HepG2 (cell line): ENCODE results near the gene QRICH2. TPM values are rescaled to one million over a fixed set of nuclear protein-coding genes. Genes with fewer than 3 reads are reported as not detected.

Experiments used
- HNF4G ChIP-seq, 2 experiments: sonication (generic) in 1 of 2; formaldehyde crosslinking in 1 of 2; IDR thresholded peaks; 2 replicates each; pipeline versions ENCODE4 v1.4.0 to v1.6.1; 2011 to 2020; ENCODE audit warnings: borderline replicate concordance in 2 of 2, low read depth in 2 of 2, mild to moderate bottlenecking in 2 of 2, low read length in 1 of 2, missing genetic modification reagents in 1 of 2, moderate library complexity in 1 of 2
- MED8 ChIP-seq: sonication (generic); formaldehyde crosslinking; IDR thresholded peaks from 2 replicates; pipeline ENCODE4 v1.8.1; 2023; ENCODE audit warnings: mild to moderate bottlenecking, missing genetic modification reagents; ENCODE audit not compliant: insufficient replicate concordance
- NFE2 ChIP-seq: sonication (generic); formaldehyde crosslinking; IDR thresholded peaks from 2 replicates; pipeline ENCODE4 v1.4.0; 2020; ENCODE audit warnings: missing genetic modification reagents
- NR3C1 ChIP-seq: sonication (generic); formaldehyde crosslinking; IDR thresholded peaks from 2 replicates; pipeline ENCODE4 v1.4.0; 2020; ENCODE audit warnings: missing genetic modification reagents
- ONECUT2 ChIP-seq: sonication (generic); formaldehyde crosslinking; IDR thresholded peaks from 2 replicates; pipeline ENCODE4 v1.4.0; 2020; ENCODE audit warnings: missing genetic modification reagents
- STAT5B ChIP-seq: sonication (generic); formaldehyde crosslinking; IDR thresholded peaks from 2 replicates; pipeline ENCODE4 v1.4.0; 2020; ENCODE audit warnings: missing genetic modification reagents
- ZNF263 ChIP-seq: sonication (generic); formaldehyde crosslinking; IDR thresholded peaks from 2 replicates; pipeline ENCODE4 v1.4.0; 2020; ENCODE audit warnings: missing genetic modification reagents
- ZNF337 ChIP-seq: sonication (generic); formaldehyde crosslinking; IDR thresholded peaks from 2 replicates; pipeline ENCODE4 v1.5.1; 2020; ENCODE audit warnings: missing genetic modification reagents, low read depth, mild to moderate bottlenecking, borderline replicate concordance
- ZNF468 ChIP-seq: sonication (generic); formaldehyde crosslinking; IDR thresholded peaks from 2 replicates; pipeline ENCODE4 v1.8.0; 2022; ENCODE audit warnings: mild to moderate bottlenecking, moderate library complexity, missing genetic modification reagents
- ZNF709 ChIP-seq: sonication (generic); formaldehyde crosslinking; IDR thresholded peaks from 2 replicates; pipeline ENCODE4 v1.5.0; 2020; ENCODE audit warnings: mild to moderate bottlenecking, missing genetic modification reagents
- ZNF891 ChIP-seq: sonication (generic); formaldehyde crosslinking; IDR thresholded peaks from 2 replicates; pipeline ENCODE4 v1.5.0; 2020; ENCODE audit warnings: mild to moderate bottlenecking, missing genetic modification reagents
- ZSCAN31 ChIP-seq: sonication (generic); formaldehyde crosslinking; IDR thresholded peaks from 2 replicates; pipeline ENCODE4 v1.5.0; 2020; ENCODE audit warnings: low read depth, mild to moderate bottlenecking, missing genetic modification reagents
- polyA plus RNA-seq, 8 experiments: library from polyadenylated mRNA; depleted of rRNA in 3 of 8; stranded (reverse) in 7 of 8; unstranded in 1 of 8; fragments of >200 nt; fragmentation: Illumina TruSeq in 4 of 8; extraction: Trizol in 4 of 8; gene quantifications; 2 replicates each; pipeline versions ENCODE4 v1.2.1 to v1.2.3, GENCODE V29; 2011 to 2016; ENCODE audit warnings: low read depth in 4 of 8, missing spikeins in 1 of 8, mixed read lengths in 1 of 8; ENCODE audit not compliant: insufficient read depth in 1 of 8
- total RNA-seq, 5 experiments: library from RNA; depleted of rRNA; stranded (reverse); fragments of >200 nt; fragmentation: Illumina TruSeq; extraction: Trizol; gene quantifications; 2 replicates each; pipeline ENCODE4 v1.2.3, GENCODE V29; 2016; ENCODE audit warnings: low read depth in 1 of 5
- TF ChIP-seq, protein P1 (sequence below): sonication (generic); formaldehyde crosslinking; IDR thresholded peaks from 2 replicates; pipeline ENCODE4 v1.5.0; 2020; ENCODE audit warnings: missing genetic modification reagents
- TF ChIP-seq, protein P2 (sequence below): sonication (generic); formaldehyde crosslinking; IDR thresholded peaks from 2 replicates; pipeline ENCODE4 v1.4.0; 2020; ENCODE audit warnings: missing genetic modification reagents; ENCODE audit errors: not compliant biosample characterization
- TF ChIP-seq, protein P3 (sequence below): sonication (generic); formaldehyde crosslinking; IDR thresholded peaks from 2 replicates; pipeline ENCODE4 v1.4.0; 2020; ENCODE audit warnings: missing genetic modification reagents
- TF ChIP-seq, protein P4 (sequence below): sonication (generic); formaldehyde crosslinking; IDR thresholded peaks from 2 replicates; pipeline ENCODE4 v1.4.0; 2020; ENCODE audit warnings: low read depth, mild to moderate bottlenecking, missing genetic modification reagents
- TF ChIP-seq, protein P5 (sequence below): fragments of 450-650 bp; IDR thresholded peaks from 2 replicates; pipeline ENCODE4 v1.6.1; 2016
- TF ChIP-seq, protein P6 (sequence below): sonication (generic); formaldehyde crosslinking; IDR thresholded peaks from 2 replicates; pipeline ENCODE4 v1.4.0; 2020; ENCODE audit warnings: missing genetic modification reagents, mild to moderate bottlenecking, borderline replicate concordance

QRICH2 gene
- total and polyA plus RNA-seq, 2 of the 13 experiments (the other 11 are each of a cell fraction or from before 2014, with no cell fraction given) = 3.7 to 5.7 TPM

DNA sequence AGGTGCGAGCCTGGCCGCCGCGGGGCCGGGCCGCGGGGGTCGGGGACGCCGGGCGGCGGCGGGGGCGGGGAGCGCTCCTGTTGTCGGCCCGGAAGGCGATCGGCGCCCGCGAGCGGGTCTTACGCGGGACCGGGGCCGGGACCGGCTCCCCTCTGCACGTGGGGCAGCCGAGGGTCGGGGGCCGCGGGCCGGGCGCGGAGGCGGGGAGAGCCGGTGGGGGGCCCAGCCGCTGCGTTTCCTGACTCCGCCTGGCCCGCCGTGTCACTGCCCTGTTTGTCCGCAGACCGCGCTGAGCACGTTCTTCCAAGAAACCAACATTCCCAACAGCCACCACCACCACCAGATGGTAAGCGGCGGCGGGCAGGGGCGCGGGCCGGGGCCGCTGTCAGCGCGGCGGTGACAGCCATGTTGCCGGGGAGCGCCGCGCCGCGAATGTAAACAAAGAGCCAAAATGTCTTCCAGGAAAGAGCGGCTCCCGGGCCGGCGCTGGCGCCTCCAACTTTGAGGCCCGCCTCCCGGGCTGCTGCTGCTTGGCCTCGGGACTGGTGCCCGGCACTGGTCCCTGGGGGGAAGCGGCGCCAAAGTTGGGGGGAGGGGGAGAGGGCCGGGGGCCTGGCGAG, 42.3 kb downstream of the QRICH2 start (continued):
- TF ChIP-seq, protein P1, sequence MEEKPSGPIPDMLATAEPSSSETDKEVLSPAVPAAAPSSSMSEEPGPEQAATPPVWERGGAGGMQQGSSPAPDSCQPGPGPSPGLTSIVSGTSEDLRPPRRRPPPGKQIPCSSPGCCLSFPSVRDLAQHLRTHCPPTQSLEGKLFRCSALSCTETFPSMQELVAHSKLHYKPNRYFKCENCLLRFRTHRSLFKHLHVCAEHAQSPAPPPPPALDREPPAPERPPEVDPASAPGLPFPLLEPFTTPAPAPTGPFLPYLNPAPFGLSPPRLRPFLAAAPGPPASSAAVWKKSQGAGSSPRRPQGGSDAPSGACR (CRISPR knock-in tag) = no peak
- 0 out of 2 replicates have a peak, but pooled peaks have one; percentile 18 for TF ChIP-seq ZSCAN31 (CRISPR knock-in tag)
- TF ChIP-seq NFE2 (CRISPR knock-in tag) = no peak
- TF ChIP-seq, protein P2, sequence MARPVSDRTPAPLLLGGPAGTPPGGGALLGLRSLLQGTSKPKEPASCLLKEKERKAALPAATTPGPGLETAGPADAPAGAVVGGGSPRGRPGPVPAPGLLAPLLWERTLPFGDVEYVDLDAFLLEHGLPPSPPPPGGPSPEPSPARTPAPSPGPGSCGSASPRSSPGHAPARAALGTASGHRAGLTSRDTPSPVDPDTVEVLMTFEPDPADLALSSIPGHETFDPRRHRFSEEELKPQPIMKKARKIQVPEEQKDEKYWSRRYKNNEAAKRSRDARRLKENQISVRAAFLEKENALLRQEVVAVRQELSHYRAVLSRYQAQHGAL (CRISPR knock-in tag) = no peak
- no peak for TF ChIP-seq ZNF468 (CRISPR knock-in tag)
- no peak for TF ChIP-seq ONECUT2
- TF ChIP-seq ZNF337 (CRISPR knock-in tag) = no peak; the same call in 1 of the 2 replicates
- TF ChIP-seq ZNF263 (CRISPR knock-in tag) = no peak
- TF ChIP-seq NR3C1 = no peak
- TF ChIP-seq ZNF709 (CRISPR knock-in tag) = no peak
- TF ChIP-seq, protein P3, sequence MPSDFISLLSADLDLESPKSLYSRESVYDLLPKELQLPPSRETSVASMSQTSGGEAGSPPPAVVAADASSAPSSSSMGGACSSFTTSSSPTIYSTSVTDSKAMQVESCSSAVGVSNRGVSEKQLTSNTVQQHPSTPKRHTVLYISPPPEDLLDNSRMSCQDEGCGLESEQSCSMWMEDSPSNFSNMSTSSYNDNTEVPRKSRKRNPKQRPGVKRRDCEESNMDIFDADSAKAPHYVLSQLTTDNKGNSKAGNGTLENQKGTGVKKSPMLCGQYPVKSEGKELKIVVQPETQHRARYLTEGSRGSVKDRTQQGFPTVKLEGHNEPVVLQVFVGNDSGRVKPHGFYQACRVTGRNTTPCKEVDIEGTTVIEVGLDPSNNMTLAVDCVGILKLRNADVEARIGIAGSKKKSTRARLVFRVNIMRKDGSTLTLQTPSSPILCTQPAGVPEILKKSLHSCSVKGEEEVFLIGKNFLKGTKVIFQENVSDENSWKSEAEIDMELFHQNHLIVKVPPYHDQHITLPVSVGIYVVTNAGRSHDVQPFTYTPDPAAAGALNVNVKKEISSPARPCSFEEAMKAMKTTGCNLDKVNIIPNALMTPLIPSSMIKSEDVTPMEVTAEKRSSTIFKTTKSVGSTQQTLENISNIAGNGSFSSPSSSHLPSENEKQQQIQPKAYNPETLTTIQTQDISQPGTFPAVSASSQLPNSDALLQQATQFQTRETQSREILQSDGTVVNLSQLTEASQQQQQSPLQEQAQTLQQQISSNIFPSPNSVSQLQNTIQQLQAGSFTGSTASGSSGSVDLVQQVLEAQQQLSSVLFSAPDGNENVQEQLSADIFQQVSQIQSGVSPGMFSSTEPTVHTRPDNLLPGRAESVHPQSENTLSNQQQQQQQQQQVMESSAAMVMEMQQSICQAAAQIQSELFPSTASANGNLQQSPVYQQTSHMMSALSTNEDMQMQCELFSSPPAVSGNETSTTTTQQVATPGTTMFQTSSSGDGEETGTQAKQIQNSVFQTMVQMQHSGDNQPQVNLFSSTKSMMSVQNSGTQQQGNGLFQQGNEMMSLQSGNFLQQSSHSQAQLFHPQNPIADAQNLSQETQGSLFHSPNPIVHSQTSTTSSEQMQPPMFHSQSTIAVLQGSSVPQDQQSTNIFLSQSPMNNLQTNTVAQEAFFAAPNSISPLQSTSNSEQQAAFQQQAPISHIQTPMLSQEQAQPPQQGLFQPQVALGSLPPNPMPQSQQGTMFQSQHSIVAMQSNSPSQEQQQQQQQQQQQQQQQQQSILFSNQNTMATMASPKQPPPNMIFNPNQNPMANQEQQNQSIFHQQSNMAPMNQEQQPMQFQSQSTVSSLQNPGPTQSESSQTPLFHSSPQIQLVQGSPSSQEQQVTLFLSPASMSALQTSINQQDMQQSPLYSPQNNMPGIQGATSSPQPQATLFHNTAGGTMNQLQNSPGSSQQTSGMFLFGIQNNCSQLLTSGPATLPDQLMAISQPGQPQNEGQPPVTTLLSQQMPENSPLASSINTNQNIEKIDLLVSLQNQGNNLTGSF (CRISPR knock-in tag) = no peak
- no peak for TF ChIP-seq ZNF891
- no peak for TF ChIP-seq STAT5B
- TF ChIP-seq, protein P4, sequence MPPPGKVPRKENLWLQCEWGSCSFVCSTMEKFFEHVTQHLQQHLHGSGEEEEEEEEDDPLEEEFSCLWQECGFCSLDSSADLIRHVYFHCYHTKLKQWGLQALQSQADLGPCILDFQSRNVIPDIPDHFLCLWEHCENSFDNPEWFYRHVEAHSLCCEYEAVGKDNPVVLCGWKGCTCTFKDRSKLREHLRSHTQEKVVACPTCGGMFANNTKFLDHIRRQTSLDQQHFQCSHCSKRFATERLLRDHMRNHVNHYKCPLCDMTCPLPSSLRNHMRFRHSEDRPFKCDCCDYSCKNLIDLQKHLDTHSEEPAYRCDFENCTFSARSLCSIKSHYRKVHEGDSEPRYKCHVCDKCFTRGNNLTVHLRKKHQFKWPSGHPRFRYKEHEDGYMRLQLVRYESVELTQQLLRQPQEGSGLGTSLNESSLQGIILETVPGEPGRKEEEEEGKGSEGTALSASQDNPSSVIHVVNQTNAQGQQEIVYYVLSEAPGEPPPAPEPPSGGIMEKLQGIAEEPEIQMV (CRISPR knock-in tag) = no peak
- TF ChIP-seq HNF4G (IDR thresholded peaks at IDR 0.05; ENCODE audit: borderline replicate concordance, low read depth, low read length) = no peak
- TF ChIP-seq HNF4G (CRISPR knock-in tag; IDR thresholded peaks at IDR 0.05; ENCODE audit: borderline replicate concordance, low read depth) = no peak
- no peak for TF ChIP-seq MED8 (CRISPR knock-in tag)
- TF ChIP-seq, protein P5, sequence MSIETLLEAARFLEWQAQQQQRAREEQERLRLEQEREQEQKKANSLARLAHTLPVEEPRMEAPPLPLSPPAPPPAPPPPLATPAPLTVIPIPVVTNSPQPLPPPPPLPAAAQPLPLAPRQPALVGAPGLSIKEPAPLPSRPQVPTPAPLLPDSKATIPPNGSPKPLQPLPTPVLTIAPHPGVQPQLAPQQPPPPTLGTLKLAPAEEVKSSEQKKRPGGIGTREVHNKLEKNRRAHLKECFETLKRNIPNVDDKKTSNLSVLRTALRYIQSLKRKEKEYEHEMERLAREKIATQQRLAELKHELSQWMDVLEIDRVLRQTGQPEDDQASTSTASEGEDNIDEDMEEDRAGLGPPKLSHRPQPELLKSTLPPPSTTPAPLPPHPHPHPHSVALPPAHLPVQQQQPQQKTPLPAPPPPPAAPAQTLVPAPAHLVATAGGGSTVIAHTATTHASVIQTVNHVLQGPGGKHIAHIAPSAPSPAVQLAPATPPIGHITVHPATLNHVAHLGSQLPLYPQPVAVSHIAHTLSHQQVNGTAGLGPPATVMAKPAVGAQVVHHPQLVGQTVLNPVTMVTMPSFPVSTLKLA = peak; percentile 62
- TF ChIP-seq, protein P6, sequence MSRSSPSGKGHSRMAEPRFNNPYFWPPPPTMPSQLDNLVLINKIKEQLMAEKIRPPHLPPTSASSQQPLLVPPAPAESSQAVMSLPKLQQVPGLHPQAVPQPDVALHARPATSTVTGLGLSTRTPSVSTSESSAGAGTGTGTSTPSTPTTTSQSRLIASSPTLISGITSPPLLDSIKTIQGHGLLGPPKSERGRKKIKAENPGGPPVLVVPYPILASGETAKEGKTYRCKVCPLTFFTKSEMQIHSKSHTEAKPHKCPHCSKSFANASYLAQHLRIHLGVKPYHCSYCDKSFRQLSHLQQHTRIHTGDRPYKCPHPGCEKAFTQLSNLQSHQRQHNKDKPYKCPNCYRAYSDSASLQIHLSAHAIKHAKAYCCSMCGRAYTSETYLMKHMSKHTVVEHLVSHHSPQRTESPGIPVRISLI (CRISPR knock-in tag) = no peak
